BLaER1 treated with 17β-estradiol and CSF1 and Interleukin-3, amounts not matched to agents 10 nM and 100 nM (cell line): ENCODE data around the gene ATRNL1.

Experiments used
- H3K27ac ChIP-seq, 11 experiments: shearing (Covaris generic); formaldehyde crosslinking; 2 replicates each; pipeline ENCODE4 v1.8.1; 2022
- H3K27me3 ChIP-seq, 11 experiments: shearing (Covaris generic); formaldehyde crosslinking; 2 replicates each; pipeline ENCODE4 v1.8.1; 2022
- H3K36me3 ChIP-seq, 11 experiments: shearing (Covaris generic); formaldehyde crosslinking; 2 replicates each; pipeline ENCODE4 v1.8.1; 2022
- H3K4me1 ChIP-seq, 10 experiments: shearing (Covaris generic); formaldehyde crosslinking; 2 replicates each; pipeline ENCODE4 v1.8.1; 2022
- H3K4me2 ChIP-seq, 11 experiments: shearing (Covaris generic); formaldehyde crosslinking; 2 replicates each; pipeline ENCODE4 v1.8.1; 2022
- H3K4me3 ChIP-seq, 10 experiments: shearing (Covaris generic); formaldehyde crosslinking; 2 replicates each; pipeline ENCODE4 v1.8.1; 2022
- H3K9ac ChIP-seq, 11 experiments: shearing (Covaris generic); formaldehyde crosslinking; 2 replicates each; pipeline ENCODE4 v1.8.1; 2022
- H3K9me3 ChIP-seq, 11 experiments: shearing (Covaris generic); formaldehyde crosslinking; replicated peaks in 1 of 11; 2 replicates each; pipeline ENCODE4 v1.8.1; 2022
- H4K20me1 ChIP-seq, 11 experiments: shearing (Covaris generic); formaldehyde crosslinking; 2 replicates each; pipeline ENCODE4 v1.8.1; 2022
- Cebpa-rat ChIP-seq, 11 experiments: shearing (Covaris generic); IDR thresholded peaks; 2 replicates each; pipeline ENCODE4 v1.8.1; 2022

The ATRNL1 gene

DNA sequence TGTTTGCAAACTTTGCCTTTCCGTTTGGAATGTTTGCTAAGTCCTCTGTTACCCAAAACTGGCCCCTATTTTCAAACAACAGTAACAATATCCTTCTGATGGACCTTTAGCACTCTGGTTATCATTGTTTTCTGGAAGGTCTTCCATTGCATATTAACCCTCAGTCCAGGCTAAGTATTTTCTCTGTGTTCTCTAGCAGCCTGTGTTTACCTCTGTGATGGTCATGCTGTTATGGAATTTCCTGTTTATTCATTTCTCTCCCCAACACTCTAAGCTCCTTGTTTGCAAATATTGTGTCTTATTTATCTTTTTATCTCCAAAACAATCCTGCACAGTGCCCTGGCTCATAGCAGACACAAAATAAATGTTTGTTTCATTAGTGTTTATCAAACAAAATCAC is 560.3 kb downstream of the ATRNL1 start:
- Histone ChIP-seq H3K9ac (no peak overlapping the region), H4K20me1 (no peaks in the 10 kb centered on the region), H3K9me3 (no peaks in the 10 kb centered on the region), H3K36me3 (no peaks in the 10 kb centered on the region), H3K4me2 (no peak overlapping the region), H3K4me1 (0 out of 20 replicates have a peak, but pooled peaks cover 0 to 4% (median 0%) of the 10 kb centered on the region in 10 experiments), H3K4me3 (no peak overlapping the region), H3K27ac (no peak overlapping the region), H3K27me3 (no peaks in the 10 kb centered on the region)
- no peak for TF ChIP-seq Cebpa-rat (IDR thresholded peaks at IDR 0.05)

DNA sequence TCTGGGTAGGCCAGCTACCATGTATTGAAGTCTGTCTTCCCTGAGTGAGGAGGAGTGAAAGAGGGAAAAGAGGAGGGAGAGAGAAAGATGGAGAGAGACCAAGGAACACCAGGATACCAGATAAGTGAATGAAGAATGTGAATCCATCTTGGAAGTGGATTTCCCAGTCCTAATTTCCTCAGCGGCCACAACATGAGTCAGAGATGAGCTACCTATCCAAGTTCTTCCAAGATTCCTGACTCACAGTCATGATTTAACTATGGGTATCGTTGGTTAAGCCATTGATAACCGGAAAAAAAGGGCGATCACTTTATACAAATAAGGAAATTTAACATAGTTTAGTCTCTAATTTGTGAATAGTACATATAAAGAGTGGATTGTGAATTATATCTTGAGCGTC is 561.8 kb downstream of the ATRNL1 start:
- Histone ChIP-seq H3K4me1 (0 out of 20 replicates have a peak, but pooled peaks cover 0 to 4% (median 0%) of the 10 kb centered on the region in 10 experiments), H3K36me3 (no peaks in the 10 kb centered on the region), H3K4me2 (no peak overlapping the region), H3K4me3 (no peak overlapping the region), H3K9ac (no peak overlapping the region), H3K27ac (no peak overlapping the region), H3K9me3 (no peaks in the 10 kb centered on the region), H3K27me3 (no peaks in the 10 kb centered on the region), H4K20me1 (no peaks in the 10 kb centered on the region)
- TF ChIP-seq Cebpa-rat (IDR thresholded peaks at IDR 0.05) = no peak

DNA sequence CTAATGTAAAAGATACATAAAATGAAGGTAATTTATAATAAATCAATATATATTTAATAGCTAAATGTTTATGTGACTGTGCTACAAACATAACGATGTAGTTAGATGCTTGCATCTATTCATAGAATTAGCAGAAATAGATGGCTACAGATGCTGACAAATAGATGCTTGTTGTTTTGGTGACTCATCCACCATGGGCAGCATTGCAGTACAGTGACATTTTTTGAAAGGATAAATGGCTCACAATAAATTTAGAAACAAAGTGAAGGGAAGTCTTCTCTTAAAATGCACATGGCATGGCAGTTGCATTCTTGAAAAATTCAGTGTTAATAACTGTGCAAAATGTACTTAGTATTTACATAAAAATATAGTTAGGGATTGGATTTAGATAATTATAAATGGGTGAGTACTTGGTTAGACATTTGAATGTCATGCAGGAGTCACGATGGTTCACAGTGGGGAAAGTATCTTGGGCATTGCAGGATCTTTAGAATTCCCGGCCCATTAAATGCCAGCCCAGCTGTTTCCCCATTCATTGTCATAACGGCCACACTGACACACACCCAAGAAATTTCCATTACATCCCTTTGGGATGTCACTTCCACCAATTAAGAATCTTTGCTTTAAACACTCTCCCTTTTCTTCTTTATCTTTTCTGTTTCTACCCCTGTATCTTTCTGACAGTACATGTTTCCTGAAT is 564.1 kb downstream of the ATRNL1 start:
- Histone ChIP-seq H4K20me1 (no peaks in the 10 kb centered on the region), H3K4me2 (no peak overlapping the region), H3K27ac (no peak overlapping the region), H3K9ac (no peak overlapping the region), H3K36me3 (no peaks in the 10 kb centered on the region), H3K4me3 (no peak overlapping the region), H3K4me1 (no peaks in the 10 kb centered on the region), H3K27me3 (no peaks in the 10 kb centered on the region), H3K9me3 (no peaks in the 10 kb centered on the region)
- no peak for TF ChIP-seq Cebpa-rat (IDR thresholded peaks at IDR 0.05)

DNA sequence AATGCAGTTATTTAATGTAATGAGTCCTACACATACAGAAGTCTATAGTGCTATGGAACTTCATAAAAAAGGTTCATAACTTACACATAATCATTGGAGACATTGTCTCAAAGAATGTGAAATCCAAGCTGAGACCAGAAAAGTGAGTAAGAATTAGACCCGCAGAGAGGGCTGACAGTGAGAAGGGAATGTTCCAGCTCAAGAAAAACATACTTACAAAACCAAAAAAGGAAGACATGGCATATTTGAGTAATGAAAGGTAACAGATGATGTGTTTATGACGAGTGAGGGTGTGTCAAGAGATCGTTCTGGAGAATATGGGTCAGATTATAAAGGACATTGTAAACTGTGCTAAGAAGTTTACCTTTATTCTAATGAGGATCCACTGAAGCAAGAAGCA is 566.5 kb downstream of the ATRNL1 start:
- H4K20me1 ChIP-seq = no peaks in the 10 kb centered on the region
- no peaks in the 10 kb centered on the region for H3K27me3 ChIP-seq
- no peak overlapping the region for H3K27ac ChIP-seq
- no peaks in the 10 kb centered on the region for H3K36me3 ChIP-seq
- H3K9ac ChIP-seq = no peak overlapping the region
- TF ChIP-seq Cebpa-rat (IDR thresholded peaks at IDR 0.05) = no peak
- H3K4me1 ChIP-seq = no peaks in the 10 kb centered on the region
- no peaks in the 10 kb centered on the region for H3K9me3 ChIP-seq
- H3K4me2 ChIP-seq = no peak overlapping the region
- no peak overlapping the region for H3K4me3 ChIP-seq

DNA sequence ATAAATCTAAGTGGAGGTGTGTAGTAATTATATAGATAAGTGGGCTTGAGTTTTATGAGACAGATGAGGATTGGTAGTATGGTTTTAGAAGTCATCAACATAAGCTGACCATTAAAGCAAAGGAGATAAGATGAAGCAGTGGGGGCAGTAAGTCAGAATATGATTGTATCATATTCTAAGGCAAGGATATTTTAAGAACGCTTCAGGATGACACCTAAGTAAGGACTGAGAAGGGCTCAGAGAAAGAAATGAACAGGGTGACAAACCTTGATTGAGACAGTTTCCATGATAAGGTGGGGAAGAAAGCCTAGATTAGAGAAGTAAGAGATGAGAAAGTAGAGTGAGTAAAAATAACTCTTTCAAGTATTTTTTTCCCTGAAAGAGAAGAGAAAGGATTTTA is 567.2 kb downstream of the ATRNL1 start:
- no peak for TF ChIP-seq Cebpa-rat (IDR thresholded peaks at IDR 0.05)

DNA sequence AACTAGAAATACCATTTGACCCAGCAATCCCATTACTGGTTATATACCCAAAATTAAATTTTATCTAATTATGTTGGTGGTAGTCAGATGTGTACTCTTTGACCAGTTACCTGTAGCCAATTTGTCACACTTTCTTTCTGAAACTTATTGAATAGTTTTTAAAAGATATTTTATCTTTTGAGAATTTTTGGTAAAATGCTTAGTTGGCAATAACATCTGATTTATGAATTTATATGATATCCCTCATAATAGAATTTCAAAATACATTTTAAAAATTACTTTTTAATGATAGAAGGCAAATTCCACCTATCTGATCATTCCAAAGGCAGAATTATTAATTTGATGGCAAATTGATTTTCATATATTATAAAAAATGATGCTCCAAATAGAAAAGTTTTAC is 569.3 kb downstream of the ATRNL1 start:
- H3K27ac ChIP-seq = no peak overlapping the region
- H3K9ac ChIP-seq = no peak overlapping the region
- no peak overlapping the region for H3K4me2 ChIP-seq
- H3K27me3 ChIP-seq = no peaks in the 10 kb centered on the region
- H3K4me1 ChIP-seq = no peaks in the 10 kb centered on the region
- no peaks in the 10 kb centered on the region for H4K20me1 ChIP-seq
- H3K9me3 ChIP-seq = no peaks in the 10 kb centered on the region
- H3K4me3 ChIP-seq = no peak overlapping the region
- no peak for TF ChIP-seq Cebpa-rat (IDR thresholded peaks at IDR 0.05)
- no peaks in the 10 kb centered on the region for H3K36me3 ChIP-seq

More for the DNA sequence above, 567.2 kb downstream of the ATRNL1 start:
- Histone ChIP-seq H3K9me3 (no peaks in the 10 kb centered on the region), H3K4me1 (no peaks in the 10 kb centered on the region), H3K27me3 (no peaks in the 10 kb centered on the region), H3K9ac (no peak overlapping the region), H3K4me2 (no peak overlapping the region), H4K20me1 (no peaks in the 10 kb centered on the region), H3K36me3 (no peaks in the 10 kb centered on the region), H3K4me3 (no peak overlapping the region), H3K27ac (no peak overlapping the region)

DNA sequence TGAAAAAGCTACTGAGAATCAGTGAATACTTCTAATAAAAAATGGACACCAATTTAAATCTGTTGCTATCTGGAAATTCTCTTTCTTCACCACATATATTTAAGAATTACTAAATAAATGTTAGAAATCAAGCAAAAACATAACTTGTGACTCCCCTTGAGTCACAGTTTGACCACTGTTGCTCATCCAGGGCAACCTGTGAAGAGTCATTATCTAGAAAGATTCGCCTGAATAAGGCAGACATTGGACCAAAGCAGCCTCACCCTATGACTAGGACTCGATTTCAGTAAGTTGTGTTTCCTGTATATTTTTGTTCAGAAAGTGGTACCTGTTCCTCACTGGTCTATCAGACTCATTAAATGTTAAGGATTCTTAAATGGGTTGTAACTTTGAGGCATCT is 572.4 kb downstream of the ATRNL1 start:
- Histone ChIP-seq H3K9ac (no peak overlapping the region), H3K4me1 (no peaks in the 10 kb centered on the region), H3K27me3 (no peaks in the 10 kb centered on the region), H3K4me2 (no peak overlapping the region), H3K4me3 (no peak overlapping the region), H3K36me3 (no peaks in the 10 kb centered on the region), H4K20me1 (no peaks in the 10 kb centered on the region), H3K27ac (no peak overlapping the region), H3K9me3 (no peaks in the 10 kb centered on the region)
- TF ChIP-seq Cebpa-rat (IDR thresholded peaks at IDR 0.05) = no peak

DNA sequence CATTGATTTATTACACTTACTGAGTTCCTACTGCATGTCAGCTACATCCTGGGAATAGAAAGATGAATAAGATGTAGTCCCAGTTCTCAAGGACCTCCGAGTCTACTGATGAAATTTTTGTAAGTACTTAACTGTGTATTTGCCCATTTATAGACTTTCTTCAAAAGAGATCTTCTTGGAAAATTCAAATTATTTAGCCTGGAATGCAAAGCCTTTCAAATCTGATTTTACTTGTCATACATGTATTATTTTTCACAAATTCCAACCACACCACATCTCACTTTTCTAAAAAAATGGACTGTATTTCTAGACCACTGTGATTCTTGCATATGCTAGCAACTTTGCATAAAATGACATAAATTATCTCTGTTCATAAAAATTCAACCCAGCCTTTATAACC is 581.3 kb downstream of the ATRNL1 start:
- no peak overlapping the region for H3K27ac ChIP-seq
- no peak overlapping the region for H3K9ac ChIP-seq
- H3K4me1 ChIP-seq = no peaks in the 10 kb centered on the region
- no peaks in the 10 kb centered on the region for H3K27me3 ChIP-seq
- H3K9me3 ChIP-seq = peaks cover 0 to 5% (median 0%) of the 10 kb centered on the region in 11 experiments; a peak in 1 of 22 replicates
- no peak overlapping the region for H3K4me3 ChIP-seq
- H3K36me3 ChIP-seq = no peaks in the 10 kb centered on the region
- no peak for TF ChIP-seq Cebpa-rat (IDR thresholded peaks at IDR 0.05)
- no peaks in the 10 kb centered on the region for H4K20me1 ChIP-seq
- no peak overlapping the region for H3K4me2 ChIP-seq

DNA sequence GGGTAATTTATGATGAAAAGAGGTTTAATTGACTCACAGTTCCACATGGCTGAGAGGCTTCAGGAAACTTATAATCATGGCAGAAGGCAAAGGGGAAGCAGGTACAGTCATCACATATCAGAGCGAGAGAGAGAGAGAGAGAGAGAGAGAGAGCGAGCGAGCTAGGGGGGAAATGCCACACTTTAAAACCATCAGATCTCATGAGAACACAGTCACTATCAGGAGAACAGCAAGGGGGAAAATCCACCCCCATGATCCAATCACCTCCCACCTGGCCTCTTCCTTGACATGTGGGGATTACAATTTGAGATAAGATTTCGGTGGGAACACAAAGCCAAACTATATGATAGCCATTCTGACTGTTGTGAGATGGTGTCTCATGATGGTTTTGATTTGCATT is 603.6 kb downstream of the ATRNL1 start:
- Histone ChIP-seq H3K9me3 (peaks cover 0 to 14% (median 0%) of the 10 kb centered on the region in 11 experiments; a peak in 6 of 22 replicates), H3K4me3 (no peak overlapping the region), H3K36me3 (no peaks in the 10 kb centered on the region), H3K4me1 (no peaks in the 10 kb centered on the region), H4K20me1 (no peaks in the 10 kb centered on the region), H3K27ac (no peak overlapping the region), H3K4me2 (no peak overlapping the region), H3K27me3 (no peaks in the 10 kb centered on the region; a peak in 1 of 22 replicates), H3K9ac (no peak overlapping the region)
- TF ChIP-seq Cebpa-rat (IDR thresholded peaks at IDR 0.05) = no peak

DNA sequence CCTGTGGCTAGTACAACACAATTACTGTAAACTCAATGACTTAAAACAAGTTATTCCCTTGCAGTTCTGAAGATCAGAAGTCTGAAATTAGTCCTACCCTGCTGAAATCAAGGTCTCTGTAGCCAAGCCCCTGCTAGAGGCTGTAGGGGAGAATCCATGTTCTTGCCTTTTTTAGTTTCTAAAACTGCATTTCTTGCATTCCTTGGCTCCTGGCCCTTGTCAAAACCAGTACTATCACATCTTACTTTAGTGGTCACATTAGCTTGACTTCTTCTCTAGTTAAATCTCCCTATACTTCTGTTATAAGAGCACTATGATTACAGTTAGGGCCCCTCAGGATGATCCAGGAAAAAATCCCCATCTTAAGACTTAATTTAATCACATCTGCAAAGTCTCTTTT is 612.9 kb downstream of the ATRNL1 start:
- no peak for TF ChIP-seq Cebpa-rat (IDR thresholded peaks at IDR 0.05)
- H3K27me3 ChIP-seq = no peaks in the 10 kb centered on the region
- H3K4me2 ChIP-seq = no peak overlapping the region
- H3K27ac ChIP-seq = no peak overlapping the region
- no peaks in the 10 kb centered on the region for H4K20me1 ChIP-seq
- H3K36me3 ChIP-seq = no peaks in the 10 kb centered on the region
- H3K9ac ChIP-seq = no peak overlapping the region
- no peak overlapping the region for H3K4me3 ChIP-seq
- H3K9me3 ChIP-seq = no peaks in the 10 kb centered on the region
- H3K4me1 ChIP-seq = no peaks in the 10 kb centered on the region
